Keratinocyte (primary cell): ENCODE data around the gene GPD1.

Source experiments
- CTCF ChIP-seq, 3 experiments: IDR thresholded peaks in 1 of 3; conservative IDR thresholded peaks in 1 of 3; optimal IDR thresholded peaks in 1 of 3; 2 replicates in 2 of 3; 3 replicates in 1 of 3; pipeline versions ENCODE3 to v1.5.1; 2011; ENCODE audit warnings: low read length in 3 of 3, mild to moderate bottlenecking in 3 of 3, moderate library complexity in 2 of 3, control low read depth in 1 of 3, inconsistent platforms in 1 of 3; ENCODE audit not compliant: insufficient read depth in 2 of 3; ENCODE audit errors: extremely low read depth in 1 of 3
- EZH2 ChIP-seq: IDR thresholded peaks from one replicate; pipeline ENCODE4 v1.6.1; 2012; ENCODE audit warnings: inconsistent platforms, mild to moderate bottlenecking, low read length, moderate library complexity

GRCh38 chr12:50073712-50074111 is 30.1 kb upstream of the GPD1 start:
- TF ChIP-seq CTCF (optimal IDR thresholded peaks at IDR 0.05 in 1 of 3, IDR thresholded peaks at IDR 0.05 in 1 of 3, conservative IDR thresholded peaks at IDR 0.05 in 1 of 3; ENCODE audit: extremely low read depth in 1 of 3, insufficient read depth in 2 of 3, low read length in 3 of 3): no peak
- TF ChIP-seq EZH2: no peak
